ENCODE results near the gene MYMX.
"Not testable (repeated sequence)": the region's sequence is repeated elsewhere in the genome, so short reads cannot be mapped to it uniquely, and the experiment has no call there.

The MYMX gene

DNA sequence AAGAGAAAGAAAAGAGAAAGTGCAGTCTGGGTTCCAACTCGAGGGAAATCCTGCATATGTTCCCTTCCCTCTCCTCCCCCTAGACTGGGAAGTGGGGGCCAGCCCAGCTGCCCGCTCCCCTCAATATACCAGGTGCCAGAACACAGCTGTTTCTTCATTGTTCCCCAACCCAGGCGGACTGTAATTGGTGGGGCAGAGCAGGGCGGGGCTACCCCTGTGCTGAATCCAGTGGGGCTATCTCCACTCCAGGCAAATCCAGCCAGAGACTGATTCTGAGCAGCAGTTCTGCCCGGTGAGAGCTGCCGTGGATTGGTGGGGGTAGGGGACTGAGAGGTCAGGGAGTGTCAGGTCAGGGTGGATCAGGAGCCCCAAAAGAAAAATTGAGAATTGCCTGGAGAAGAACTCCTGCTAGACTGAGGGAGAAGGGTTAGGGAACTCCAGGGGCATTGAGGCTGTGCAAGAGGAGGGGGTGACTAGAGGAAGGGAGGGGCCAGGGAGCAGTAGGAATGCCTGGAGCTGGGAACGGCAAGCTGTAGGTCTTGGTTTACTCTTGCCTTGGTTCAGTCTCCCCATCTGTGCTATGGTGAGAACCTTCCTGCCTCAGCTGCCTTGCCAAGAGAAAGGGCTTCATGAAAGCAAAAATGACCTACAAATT, at the start of gene MYMX:
MYMX (plus strand) TSS at position 250 of the 655 bp plus-strand sequence. CDS start 546 bp downstream, outside the sequence.
- no peak for DNase-seq

GRCh38 chr6:44167567-44167966, 49.2 kb upstream of the MYMX start:
- no peak for DNase-seq

- no peak for DNase-seq
Measured at GRCh38 chr6:44169154-44169553, 47.6 kb upstream of the MYMX start.

- no peak for DNase-seq
Measured at GRCh38 chr6:44169886-44170570, 46.7 kb upstream of the MYMX start.

- peak; percentile 48 for DNase-seq
Measured at GRCh38 chr6:44171899-44172546, 44.7 kb upstream of the MYMX start.

DNA sequence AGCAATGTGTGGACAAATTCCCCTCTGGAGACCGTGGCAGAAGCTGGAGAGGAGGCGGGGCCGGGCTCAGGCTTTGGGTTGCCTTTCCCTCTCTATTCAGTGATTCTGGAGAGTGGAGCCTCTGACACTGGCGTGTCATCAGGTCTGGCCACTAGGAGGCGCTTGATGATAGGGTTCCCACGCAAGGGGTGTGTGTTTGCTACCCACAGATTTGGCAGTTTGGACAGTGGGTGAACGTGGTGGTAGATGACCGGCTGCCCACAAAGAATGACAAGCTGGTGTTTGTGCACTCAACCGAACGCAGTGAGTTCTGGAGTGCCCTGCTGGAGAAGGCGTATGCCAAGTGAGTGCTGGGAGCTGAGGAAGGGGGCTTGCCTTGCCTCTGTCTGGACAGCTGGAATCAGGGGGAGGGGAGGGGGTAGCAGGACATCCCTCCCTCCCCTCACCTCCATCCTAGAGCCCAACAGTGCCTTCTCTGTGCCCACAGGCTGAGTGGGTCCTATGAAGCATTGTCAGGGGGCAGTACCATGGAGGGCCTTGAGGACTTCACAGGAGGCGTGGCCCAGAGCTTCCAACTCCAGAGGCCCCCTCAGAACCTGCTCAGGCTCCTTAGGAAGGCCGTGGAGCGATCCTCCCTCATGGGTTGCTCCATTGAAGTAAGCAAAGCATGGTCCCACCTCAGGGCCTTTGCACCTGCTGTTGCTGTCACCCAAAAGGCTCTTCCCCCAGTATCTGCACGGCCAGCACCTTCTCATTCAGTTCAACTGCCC, 43.8 kb upstream of the MYMX start:
- DNase-seq = peak; percentile 85

- no peak for DNase-seq
Measured at GRCh38 chr6:44176130-44176761, 40.5 kb upstream of the MYMX start.

- no peak for DNase-seq
Measured at GRCh38 chr6:44176762-44177509, 39.8 kb upstream of the MYMX start.

DNA sequence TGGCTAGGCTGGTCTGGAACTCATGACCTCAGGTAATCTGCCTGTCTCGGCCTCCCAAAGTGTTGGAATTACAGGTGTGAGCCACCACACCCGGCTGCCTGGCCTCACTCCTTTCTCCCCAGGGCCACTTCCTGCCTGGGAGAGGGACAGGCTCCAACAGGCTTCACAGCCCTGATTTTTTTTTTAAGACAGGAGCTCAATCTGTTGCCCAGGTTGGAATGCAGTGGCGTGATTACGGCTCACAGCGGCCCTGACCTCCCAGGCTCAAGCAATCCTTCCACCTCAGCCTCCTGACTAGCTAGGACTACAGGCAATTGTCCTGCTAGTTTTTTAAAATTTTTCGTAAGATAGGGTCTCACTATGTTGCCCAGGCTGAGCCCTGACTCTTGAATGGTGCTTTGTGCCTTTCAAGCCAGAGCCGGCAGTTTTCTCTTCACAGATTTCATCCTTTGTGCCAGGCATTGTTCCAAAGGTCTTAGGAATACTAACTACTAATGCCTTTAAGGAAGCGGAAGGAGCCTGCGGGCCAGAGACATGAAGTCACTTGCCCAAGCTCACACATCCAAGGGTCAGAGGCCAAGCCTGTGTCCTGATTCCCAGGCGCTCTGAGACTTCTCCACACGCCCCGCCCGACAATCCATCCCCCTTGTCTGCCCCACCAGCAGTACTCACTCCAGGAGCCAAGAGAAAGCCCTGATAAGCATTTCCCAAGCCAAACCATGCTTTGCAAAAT, 38.9 kb upstream of the MYMX start:
- no peak for DNase-seq

DNA sequence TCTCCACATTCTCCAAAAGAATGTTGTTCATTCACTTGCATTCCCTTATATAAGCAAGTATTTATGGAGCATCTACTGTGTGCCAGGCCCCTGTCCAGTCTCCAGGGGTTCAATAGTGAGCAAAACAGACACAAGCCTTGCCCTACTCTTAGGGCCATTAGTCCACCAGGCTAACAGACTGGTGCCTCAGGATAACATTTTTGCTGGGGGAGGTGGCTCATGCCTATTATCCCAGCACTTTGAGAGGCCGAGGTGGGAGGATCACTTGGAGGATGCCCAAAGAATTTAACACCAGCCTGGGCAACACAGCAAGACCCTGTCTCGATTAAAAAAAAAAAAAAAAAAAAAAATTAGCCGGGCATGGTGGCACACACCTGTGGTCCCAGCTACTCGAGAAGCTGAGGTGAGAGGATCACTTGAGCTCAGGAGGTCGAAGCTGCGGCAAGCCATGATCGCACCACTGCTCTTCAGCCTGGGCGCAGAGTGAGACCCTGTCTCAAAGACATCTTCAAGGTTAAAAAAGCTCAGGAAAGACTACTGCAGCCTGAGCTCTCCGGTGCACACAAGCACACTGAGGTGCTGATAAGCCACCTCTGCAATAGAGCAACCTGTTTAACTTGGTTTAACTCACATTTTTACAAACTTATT, 38.2 kb upstream of the MYMX start:
- no peak for DNase-seq

DNA sequence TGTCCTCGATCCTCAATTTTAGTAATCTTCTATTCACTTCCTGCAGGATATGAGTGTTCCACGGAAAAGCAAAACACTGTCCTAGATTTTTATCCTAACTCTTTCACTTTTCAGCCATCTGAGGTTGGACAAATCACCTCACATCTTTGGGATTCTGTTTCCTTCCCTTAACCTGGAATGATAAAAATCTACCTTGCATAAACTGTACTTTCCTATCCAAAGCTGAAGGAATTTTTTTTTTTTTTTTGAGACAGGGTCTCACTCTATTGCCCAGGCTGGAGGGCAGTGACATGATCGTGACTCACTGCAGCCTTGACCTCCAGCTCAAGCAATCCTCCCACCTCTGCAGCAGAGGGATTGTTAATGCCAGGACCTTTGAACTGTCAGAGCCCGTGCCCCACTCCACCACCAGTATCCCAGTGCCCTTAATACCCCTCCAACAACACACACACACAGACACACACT, 37.6 kb upstream of the MYMX start:
- DNase-seq = no peak

DNA sequence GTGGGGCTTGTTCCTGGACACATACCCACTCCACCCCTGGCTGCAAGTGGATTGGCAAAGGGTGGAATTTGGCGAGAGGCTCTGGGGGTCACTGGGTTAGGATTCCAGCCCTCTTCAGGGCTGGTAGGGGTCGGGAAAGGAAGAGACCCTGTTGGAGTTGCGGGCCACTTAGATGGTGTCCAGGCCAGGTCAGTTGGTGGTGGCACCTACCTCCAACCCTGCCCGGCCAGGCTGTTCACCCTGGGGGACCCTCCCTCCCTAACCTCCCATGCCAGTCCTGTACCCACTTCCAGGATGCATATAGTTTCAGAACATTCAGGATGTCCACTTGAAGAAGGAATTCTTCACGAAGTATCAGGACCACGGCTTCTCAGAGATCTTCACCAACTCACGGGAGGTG, 37.1 kb upstream of the MYMX start:
- DNase-seq = no peak

DNA sequence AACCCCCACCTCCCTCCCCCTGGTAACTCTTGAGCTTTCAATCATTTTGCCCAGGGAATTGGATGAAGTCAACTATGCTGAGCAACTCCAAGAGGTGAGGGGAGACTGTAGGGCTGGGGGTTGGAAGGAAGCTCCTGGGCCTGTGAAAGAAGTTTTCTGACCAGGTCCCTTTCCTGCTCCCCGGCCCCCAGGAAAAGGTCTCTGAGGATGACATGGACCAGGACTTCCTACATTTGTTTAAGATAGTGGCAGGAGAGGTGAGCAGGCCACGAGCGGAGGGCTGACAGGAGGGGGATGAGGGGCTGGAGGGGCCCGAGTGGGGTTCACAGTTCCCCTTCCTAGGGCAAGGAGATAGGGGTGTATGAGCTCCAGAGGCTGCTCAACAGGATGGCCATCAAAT, 36.3 kb upstream of the MYMX start:
- DNase-seq = no peak

DNA sequence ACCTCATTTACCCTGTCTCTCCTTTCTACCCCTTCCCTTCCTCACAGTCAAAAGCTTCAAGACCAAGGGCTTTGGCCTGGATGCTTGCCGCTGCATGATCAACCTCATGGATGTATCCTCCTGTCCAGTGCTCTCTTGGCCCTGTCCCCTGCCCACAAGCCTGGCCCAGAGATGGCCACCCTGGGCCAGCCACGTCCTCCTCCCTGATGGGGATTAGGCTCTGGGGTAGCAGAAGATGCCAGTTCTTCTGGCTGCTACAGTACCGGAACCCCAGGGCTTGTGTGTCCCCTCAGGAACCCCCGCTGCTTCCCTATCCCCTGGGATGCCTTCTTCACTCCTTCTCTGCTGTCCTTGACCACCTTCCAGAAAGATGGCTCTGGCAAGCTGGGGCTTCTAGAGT, 35.8 kb upstream of the MYMX start:
- DNase-seq = no peak

GRCh38 chr6:44181784-44182183, 34.9 kb upstream of the MYMX start:
- not testable (repeated sequence) for DNase-seq

GRCh38 chr6:44182911-44183390, 33.8 kb upstream of the MYMX start:
- no peak for DNase-seq

DNA sequence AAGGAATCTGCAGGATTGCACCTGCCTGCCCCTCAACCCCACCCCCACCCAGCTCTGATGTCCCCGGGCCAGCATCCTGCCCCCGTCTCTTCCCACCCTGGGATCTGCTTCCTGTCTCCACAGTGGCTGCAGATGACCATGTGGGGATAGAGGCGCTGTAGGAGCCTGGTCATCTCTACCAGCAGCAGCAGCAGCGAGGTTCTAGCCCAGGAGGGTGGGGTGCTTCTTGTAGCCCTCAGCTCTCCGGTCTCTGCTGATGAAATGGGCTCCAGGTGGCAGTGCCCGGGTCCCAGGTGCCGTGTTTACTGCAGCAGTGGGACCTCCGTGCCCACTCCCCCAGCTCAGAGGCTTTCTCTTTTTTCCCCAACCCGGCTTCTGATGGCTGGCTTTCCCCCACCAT, 32.9 kb upstream of the MYMX start:
- DNase-seq = no peak

DNA sequence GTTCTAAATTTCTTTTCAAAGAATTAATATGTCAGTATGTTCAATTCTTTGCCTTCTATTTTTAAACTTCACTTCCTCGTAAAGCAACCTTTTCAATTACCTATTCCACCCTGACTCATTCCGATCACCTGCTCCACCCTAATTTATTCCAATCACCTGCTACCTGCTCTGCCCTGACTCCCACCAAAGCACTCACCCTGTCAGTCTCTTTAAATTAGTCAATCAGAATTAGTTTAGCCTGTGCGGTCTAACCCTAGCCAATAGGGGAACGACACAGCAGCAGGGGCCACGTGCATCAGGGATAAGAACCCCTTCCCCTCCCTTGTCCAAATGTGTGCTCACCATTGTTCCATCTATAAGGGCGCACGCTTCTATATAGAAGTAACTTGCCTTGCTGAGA, 31.4 kb upstream of the MYMX start:
- not testable (repeated sequence) for DNase-seq

- DNase-seq = no peak
Measured at GRCh38 chr6:44185953-44186634, 30.6 kb upstream of the MYMX start.

DNA sequence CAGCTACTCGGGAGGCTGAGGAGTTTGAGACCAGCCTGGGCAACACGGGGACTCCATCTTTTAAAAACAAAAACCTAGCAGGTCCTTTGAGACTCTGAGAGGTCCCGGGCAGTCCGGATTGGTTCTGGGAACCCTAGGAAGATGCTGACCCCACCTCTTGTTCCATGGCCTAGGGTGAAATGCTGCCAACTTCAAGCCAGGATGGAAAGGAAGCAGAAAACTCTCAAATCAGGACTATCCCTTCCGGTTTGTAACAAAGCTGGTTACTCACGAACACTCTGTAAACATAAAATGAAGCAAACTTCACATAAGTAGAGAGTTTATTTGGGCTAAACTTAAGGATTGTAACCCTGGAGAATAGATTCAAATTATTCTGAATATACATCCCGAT, 30.1 kb upstream of the MYMX start:
- no peak for DNase-seq
